Kidney (tissue), 14 donors: ENCODE measurements around the gene FOXC2. TPM values are rescaled to one million over a fixed set of nuclear protein-coding genes. Genes with fewer than 3 reads are reported as not detected.

Source experiments
- DNase-seq, 5 donors: peaks; one replicate each; pipeline ENCODE4 v3.0.0-alpha.2; 2013 to 2020
- FAIRE-seq: peaks from 2 replicates; lab custom pipeline; 2012; peaks lifted over from hg19 to GRCh38; lab: Jason Lieb, UNC
- H3K27ac ChIP-seq, 2 donors: one replicate each; pipeline ENCODE4 v1.7.0; 2013; ENCODE audit warnings: low read depth in 2 of 2, low read length in 2 of 2, inconsistent platforms in 1 of 2
- H3K27me3 ChIP-seq: one replicate; pipeline ENCODE4 v1.7.1; 2013; ENCODE audit warnings: low read length, inconsistent platforms; ENCODE audit not compliant: control insufficient read depth, insufficient read depth
- H3K36me3 ChIP-seq, 3 donors: one replicate each; pipeline versions ENCODE4 v1.7.0 to v1.7.1; 2013; ENCODE audit warnings: low read length in 3 of 3, control low read depth in 1 of 3, inconsistent platforms in 1 of 3; ENCODE audit not compliant: insufficient read depth in 3 of 3, control insufficient read depth in 2 of 3
- H3K4me1 ChIP-seq, 3 donors: one replicate each; pipeline versions ENCODE4 v1.7.0 to v1.7.1; 2013; ENCODE audit warnings: low read length in 3 of 3, inconsistent platforms in 1 of 3, low read depth in 1 of 3; ENCODE audit not compliant: control insufficient read depth in 2 of 3, insufficient read depth in 2 of 3
- H3K4me3 ChIP-seq, 3 donors: one replicate each; pipeline versions ENCODE4 v1.7.0 to v1.8.1; 2013; ENCODE audit warnings: low read length in 3 of 3, control low read depth in 1 of 3, inconsistent platforms in 1 of 3
- H3K9ac ChIP-seq, 3 donors: one replicate each; pipeline versions ENCODE4 v1.7.0 to v1.7.1; 2013; ENCODE audit warnings: low read length in 3 of 3, control low read depth in 1 of 3, inconsistent platforms in 1 of 3
- H3K9me3 ChIP-seq, 3 donors: one replicate each; pipeline versions ENCODE4 v1.7.0 to v1.7.1; 2013; ENCODE audit warnings: low read length in 3 of 3, control low read depth in 1 of 3, inconsistent platforms in 1 of 3; ENCODE audit not compliant: control insufficient read depth in 2 of 3, insufficient read depth in 1 of 3
- intact Hi-C: fragments of 100-400 bp; cut with DNase I; formaldehyde crosslinking; loops from one replicate; pipeline ENCODE4 v1.11.1; 2022
- polyA plus RNA-seq: library from polyadenylated mRNA; stranded (reverse); fragments of 350-450 nt; fragmentation: Illumina TruSeq; extraction: RNeasy Lipid Tissue Mini Kit (QIAGEN cat#74804); gene quantifications from one replicate; pipeline ENCODE4 v1.2.3, GENCODE V29; 2014; ENCODE audit warnings: low read depth, low replicate concordance; ENCODE audit not compliant: insufficient read depth
- total RNA-seq: library from RNA; stranded (reverse); fragmentation: NEBNext Ultra II Directional; extraction: Animal tissue kit (Norgen Biotek cat#: 25700); gene quantifications from one replicate; pipeline ENCODE4 v1.2.1, GENCODE V29; 2021
- TF ChIP-seq, protein P1 (sequence below): IDR thresholded peaks from 3 replicates; pipeline ENCODE4 v1.5.1; 2012; ENCODE audit warnings: mild to moderate bottlenecking, moderate library complexity, borderline replicate concordance; ENCODE audit not compliant: insufficient read depth; ENCODE audit errors: extremely low read depth
- donor health status: control.
- donor health status: control.
- donor health status: control.
- donor health status: control.
- donor health status: control.
- donor health status: DM: yes; HTN: yes; CAD: no.
- donor health status: Normal renal cell carcinoma (clear cell type).

FOXC2 gene
- total and polyA plus RNA-seq, 2 donors from 2014 or later, result 3.8 to 6.3 TPM

DNA sequence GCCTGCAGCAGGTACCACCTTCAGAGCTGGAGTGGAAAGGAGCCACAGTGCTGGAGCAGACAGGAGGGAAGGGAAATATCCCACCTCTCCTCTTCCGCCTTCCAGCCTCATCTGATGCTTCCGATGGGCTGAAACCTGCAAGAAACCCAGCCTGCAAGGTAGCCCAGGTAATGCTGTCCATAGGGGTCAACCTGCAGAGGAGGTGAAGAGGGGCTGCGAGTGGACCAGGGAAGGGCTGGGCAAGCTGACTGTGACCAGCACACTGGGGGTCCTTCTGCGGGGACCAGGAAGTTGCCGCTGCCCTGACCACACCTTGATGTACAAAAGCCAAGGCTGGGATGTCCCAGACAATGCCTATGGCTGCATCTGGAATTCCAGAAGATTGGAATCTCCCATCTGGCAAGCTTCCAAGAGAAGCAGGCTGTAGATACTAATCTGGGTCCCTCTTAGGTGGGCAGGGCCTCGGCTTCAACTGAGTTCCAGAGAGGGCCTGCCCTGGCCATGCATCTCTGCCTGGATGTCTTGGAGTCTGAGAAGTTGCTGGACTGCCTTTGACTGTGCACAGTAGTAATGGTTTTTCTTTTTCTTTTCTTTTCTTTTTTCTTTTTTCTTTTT is 17.5 kb downstream of the FOXC2 start:
- no peak overlapping the region for H3K9ac ChIP-seq
- peaks cover 3 to 8% (median 6%) of the 10 kb centered on the region in 3 donors for H3K4me1 ChIP-seq
- TF ChIP-seq, protein P1, sequence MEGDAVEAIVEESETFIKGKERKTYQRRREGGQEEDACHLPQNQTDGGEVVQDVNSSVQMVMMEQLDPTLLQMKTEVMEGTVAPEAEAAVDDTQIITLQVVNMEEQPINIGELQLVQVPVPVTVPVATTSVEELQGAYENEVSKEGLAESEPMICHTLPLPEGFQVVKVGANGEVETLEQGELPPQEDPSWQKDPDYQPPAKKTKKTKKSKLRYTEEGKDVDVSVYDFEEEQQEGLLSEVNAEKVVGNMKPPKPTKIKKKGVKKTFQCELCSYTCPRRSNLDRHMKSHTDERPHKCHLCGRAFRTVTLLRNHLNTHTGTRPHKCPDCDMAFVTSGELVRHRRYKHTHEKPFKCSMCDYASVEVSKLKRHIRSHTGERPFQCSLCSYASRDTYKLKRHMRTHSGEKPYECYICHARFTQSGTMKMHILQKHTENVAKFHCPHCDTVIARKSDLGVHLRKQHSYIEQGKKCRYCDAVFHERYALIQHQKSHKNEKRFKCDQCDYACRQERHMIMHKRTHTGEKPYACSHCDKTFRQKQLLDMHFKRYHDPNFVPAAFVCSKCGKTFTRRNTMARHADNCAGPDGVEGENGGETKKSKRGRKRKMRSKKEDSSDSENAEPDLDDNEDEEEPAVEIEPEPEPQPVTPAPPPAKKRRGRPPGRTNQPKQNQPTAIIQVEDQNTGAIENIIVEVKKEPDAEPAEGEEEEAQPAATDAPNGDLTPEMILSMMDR, result no peak
- DNase-seq (no peak), FAIRE-seq (no peak)
- H3K27me3 ChIP-seq, result no peaks in the 10 kb centered on the region
- peaks cover 0 to 12% (median 0%) of the 10 kb centered on the region in 3 donors for H3K36me3 ChIP-seq
- no peak overlapping the region for H3K4me3 ChIP-seq
- H3K9me3 ChIP-seq, result peaks cover 0 to 7% (median 0%) of the 10 kb centered on the region in 3 donors
- H3K27ac ChIP-seq, result no peak overlapping the region
- intact Hi-C loops, result no loop called here

DNA sequence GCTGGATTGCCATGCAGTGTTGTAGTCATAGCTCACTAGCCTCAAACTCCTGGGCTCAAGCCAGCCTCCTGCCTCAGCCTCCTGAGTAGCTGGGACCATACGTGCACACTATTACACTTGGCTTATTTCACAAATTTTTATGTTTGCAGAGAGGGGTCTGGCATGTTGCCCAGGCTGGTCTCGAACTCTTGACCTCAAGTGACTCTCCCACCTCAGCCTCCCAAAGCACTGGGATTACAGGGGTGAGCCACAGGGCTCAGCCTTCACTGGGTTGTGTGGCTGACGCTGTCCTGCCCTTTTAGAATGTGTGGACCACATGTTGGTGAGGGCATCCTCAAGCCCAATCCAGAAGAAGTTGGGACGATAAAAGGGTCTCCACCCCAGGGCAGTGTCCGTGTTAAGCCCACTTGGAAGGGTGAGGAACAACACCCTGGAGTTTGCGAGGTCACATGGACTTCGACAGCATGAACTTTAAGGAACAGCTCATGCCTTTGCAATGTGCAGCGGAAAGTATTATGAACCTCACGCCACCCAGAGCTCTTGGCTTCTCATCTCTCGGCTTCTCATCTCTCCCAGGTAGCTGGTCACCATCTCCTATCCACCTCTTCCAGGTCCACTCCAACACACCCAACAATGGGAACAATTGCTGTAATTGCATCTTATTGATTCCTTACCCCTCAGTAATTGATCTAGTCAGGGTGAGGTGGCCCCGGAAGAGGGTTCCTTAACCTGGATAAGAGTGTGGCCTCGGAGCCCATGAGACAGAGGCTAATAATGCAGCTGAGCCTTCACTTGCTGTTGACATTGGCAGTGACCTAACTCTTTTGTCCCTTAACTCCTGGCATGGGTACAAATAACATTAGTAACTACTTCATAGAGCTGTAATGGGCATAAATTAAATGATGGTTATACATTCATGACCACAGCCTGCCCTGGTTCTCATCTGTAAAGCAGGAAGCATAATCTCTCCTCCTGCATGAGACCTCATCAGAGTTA is 18.4 kb downstream of the FOXC2 start:
- Histone ChIP-seq H3K27ac (peak overlapping the region in 1 of 2 donors; percentile 64), H3K36me3 (peaks cover 0 to 12% (median 0%) of the 10 kb centered on the region in 3 donors), H3K9me3 (peaks cover 0 to 7% (median 0%) of the 10 kb centered on the region in 3 donors), H3K9ac (no peak overlapping the region), H3K4me3 (no peak overlapping the region), H3K27me3 (no peaks in the 10 kb centered on the region), H3K4me1 (peaks cover 3 to 8% (median 6%) of the 10 kb centered on the region in 3 donors)
- intact Hi-C loops, result no loop called here
- DNase-seq (no peak), FAIRE-seq (no peak)
- TF ChIP-seq, protein P1, result no peak

DNA sequence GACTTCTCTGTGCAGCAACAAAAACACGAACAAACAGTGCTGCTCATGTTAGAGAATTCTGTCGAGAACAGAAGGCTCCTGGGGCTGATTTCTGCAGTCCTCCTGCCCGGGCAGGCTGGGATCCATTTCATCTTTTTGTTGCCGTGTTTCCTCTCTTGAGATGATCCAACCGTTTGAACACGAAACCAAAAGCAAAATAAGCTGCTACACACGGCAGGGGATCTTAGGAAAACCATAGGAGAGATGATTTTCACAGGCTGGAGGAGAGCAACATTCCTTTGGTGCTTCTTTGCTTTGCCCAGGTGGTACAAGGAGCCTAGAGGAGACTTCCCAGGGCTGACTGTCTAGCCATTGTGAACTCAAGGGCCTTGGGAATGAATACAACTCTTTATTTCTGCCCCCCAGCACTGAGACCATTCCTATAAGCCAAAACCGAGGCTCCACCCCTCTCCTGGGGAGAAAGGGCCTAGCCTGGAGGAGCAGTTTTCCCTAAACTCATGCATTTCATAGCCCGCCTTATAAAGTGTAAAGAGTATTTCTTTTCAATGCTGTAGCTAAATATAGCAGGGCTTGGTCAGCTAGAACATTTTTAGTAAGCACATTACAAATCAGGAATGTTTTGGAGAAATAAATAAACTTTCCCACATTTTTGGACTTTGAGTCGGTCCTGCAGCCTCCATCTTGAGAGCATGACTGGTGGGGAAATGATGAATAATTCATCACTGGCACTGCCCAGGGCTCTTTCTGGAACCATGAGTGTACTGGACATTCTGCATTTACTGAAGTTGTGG is 19.4 kb downstream of the FOXC2 start:
- H3K27me3 ChIP-seq, result no peaks in the 10 kb centered on the region
- intact Hi-C loops, result no loop called here
- peak overlapping the region; percentile 25 to 64 for H3K27ac ChIP-seq
- DNase-seq, result peak in 1 of 5 donors; percentile 28
- TF ChIP-seq, protein P1, result no peak
- no peak for FAIRE-seq
- H3K4me1 ChIP-seq, result peaks cover 3 to 8% (median 6%) of the 10 kb centered on the region in 3 donors
- H3K9ac ChIP-seq, result no peak overlapping the region
- no peak overlapping the region for H3K4me3 ChIP-seq
- H3K36me3 ChIP-seq, result peaks cover 0 to 12% (median 0%) of the 10 kb centered on the region in 3 donors
- peaks cover 0 to 7% (median 0%) of the 10 kb centered on the region in 3 donors for H3K9me3 ChIP-seq
